Activated naive CD8-positive, alpha-beta T cell treated with anti-CD3 and anti-CD28 coated beads, Interleukin-2, amount 10 ng/mL, durations not matched to agents 7 days and 5 days (primary cell): ENCODE measurements around the gene MARCHF2. TPM values are rescaled to one million over a fixed set of nuclear protein-coding genes. Genes with fewer than 3 reads are reported as not detected.
"Not testable (repeated sequence)": the region's sequence is repeated elsewhere in the genome, so short reads cannot be mapped to it uniquely, and the experiment has no call there.

Source experiments
- ATAC-seq: fragments of 150-1000 bp; cut with Tn5 transposase; one replicate; pipeline ENCODE4 v1.10.0; 2021; ENCODE audit warnings: low read depth, moderate library complexity
- POLR2A ChIA-PET: fragments of 350-600 bp; sonication (Branson Sonifier 250); formaldehyde crosslinking; loops from one replicate; lab custom pipeline; 2021; ENCODE audit warnings: antibody characterized with exemption; lab: Charles Lee
- DNase-seq: peaks from one replicate; pipeline ENCODE4 v3.0.0; 2021
- H3K27ac Mint-ChIP-seq: one replicate; pipeline ENCODE4 v1.8.0; 2022; ENCODE audit warnings: mild to moderate bottlenecking, mixed read lengths
- H3K27me3 Mint-ChIP-seq: one replicate; pipeline ENCODE4 v1.8.0; 2022; ENCODE audit warnings: mild to moderate bottlenecking, moderate library complexity, mixed read lengths
- H3K36me3 Mint-ChIP-seq: one replicate; pipeline ENCODE4 v1.8.0; 2021; ENCODE audit warnings: mild to moderate bottlenecking, mixed read lengths
- H3K4me1 Mint-ChIP-seq: one replicate; pipeline ENCODE4 v1.8.0; 2021; ENCODE audit warnings: mixed read lengths
- H3K4me3 Mint-ChIP-seq: one replicate; pipeline ENCODE4 v1.8.0; 2022; ENCODE audit warnings: mild to moderate bottlenecking, moderate library complexity, mixed read lengths
- H3K9me3 Mint-ChIP-seq: one replicate; pipeline ENCODE4 v1.8.0; 2021; ENCODE audit warnings: mixed read lengths
- total RNA-seq, 2 experiments: library from RNA; stranded (reverse); gene quantifications; one replicate each; pipeline ENCODE4 v1.2.3, GENCODE V29; 2021

The MARCHF2 gene
- total RNA-seq, 2 experiments from 2014 or later = 23.9 to 25.0 TPM

DNA sequence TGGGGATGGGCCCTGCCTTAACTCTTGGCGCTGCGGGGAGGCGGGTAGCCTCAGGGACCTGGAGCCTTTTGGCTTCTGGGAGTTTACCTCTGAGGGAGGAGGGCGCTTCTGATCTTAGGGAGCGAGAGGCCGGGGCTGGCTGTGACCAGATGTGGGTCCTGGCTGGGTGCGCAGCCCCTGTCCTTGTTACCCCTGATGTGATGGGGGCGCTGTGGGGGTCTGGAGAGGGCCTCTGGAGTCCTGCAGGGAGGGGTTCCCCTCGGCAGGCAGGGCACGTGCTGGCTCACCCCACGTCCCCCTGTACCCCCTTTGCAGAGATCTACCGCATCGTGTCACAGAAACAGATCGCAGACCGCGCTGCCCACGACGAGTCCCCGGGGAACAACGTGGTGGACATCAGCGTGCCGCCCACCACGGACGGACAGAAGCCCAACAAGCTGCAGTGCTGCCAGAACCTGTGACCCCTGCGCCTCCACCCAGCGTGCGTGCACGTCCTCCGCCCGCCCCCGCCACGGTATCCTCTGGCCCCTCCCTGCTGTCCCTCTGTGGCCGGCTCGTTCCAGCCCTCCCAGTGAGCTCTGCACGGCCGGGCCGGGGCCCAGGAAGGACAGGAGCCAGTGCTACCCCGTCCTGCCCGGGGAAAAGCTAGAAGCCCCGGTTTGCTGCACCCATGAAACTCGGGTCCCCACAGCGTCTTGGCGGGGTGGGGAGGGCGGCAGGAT is 9.8 kb upstream of the MARCHF2 start:
- POLR2A ChIA-PET = no interaction called here

DNA sequence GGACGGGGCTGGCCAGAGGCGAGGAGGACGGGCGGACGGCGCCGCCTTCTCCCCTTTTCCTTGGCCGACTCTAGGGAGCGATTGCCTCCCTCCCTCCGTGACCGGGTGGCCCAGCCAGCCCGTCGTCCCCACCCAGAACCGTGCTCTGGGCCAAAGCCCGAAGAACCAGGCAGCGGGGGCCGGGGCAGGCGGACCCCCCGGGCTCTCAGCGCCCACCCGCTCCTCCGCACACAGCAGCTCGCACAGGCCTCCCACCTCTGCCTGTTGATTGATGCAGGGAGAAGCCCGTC is 9.3 kb upstream of the MARCHF2 start:
- Mint-ChIP-seq H3K9me3 (no peaks in the 10 kb centered on the region), H3K4me3 (no peak overlapping the region), H3K27me3 (no peaks in the 10 kb centered on the region), H3K27ac (no peak overlapping the region), H3K36me3 (peaks cover 4% of the 10 kb centered on the region), H3K4me1 (no peaks in the 10 kb centered on the region)
- no peak for ATAC-seq
- POLR2A ChIA-PET = no interaction called here
- DNase-seq = no peak

More for the DNA sequence above, 9.8 kb upstream of the MARCHF2 start:
- Mint-ChIP-seq H3K4me1 (no peaks in the 10 kb centered on the region), H3K27ac (no peak overlapping the region), H3K36me3 (peaks cover 4% of the 10 kb centered on the region), H3K27me3 (no peaks in the 10 kb centered on the region), H3K9me3 (no peaks in the 10 kb centered on the region), H3K4me3 (no peak overlapping the region)
- ATAC-seq (no peak), DNase-seq (no peak)

DNA sequence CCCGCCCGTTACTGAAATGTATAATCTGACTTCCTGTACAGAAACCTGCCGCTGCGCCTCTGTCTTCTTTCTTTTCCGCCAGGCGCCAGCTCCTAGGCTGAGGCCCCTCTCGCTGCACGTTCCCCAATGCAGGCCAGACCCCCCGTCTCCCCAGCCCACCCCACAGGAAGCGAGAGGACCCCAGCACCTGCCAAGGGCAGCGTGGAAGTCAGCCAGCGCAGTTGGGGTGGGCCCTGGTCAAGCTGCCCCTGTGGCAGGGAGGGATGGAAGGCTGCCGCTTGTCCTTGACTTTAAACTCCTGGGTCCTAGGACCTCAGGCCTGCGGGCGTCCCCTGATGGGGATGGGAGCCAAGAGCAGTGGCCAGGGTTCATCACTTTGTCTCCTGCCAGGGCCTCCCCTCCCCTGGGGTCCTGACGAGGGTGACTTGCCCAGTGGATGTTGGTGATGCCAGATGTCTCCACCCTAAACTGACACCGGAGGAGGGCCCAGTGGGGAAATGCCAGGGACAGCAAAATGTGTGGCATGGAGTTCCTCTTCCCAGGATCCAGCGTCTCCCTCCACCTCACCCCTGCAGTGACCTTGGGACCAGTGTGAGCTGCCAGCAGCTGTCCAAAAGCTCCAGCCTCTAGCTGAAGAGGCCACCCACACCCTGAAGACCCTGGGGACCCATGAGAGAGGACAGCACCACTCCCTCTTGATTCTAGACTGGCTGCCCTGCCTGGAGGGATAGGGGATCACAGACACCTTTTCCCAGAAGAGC is 8.5 kb upstream of the MARCHF2 start:
- Mint-ChIP-seq H3K27ac (no peak overlapping the region), H3K9me3 (no peaks in the 10 kb centered on the region), H3K4me1 (no peaks in the 10 kb centered on the region), H3K27me3 (no peaks in the 10 kb centered on the region), H3K36me3 (peaks cover 4% of the 10 kb centered on the region), H3K4me3 (no peak overlapping the region)
- no peak for ATAC-seq
- no peak for DNase-seq
- POLR2A ChIA-PET = no interaction called here

DNA sequence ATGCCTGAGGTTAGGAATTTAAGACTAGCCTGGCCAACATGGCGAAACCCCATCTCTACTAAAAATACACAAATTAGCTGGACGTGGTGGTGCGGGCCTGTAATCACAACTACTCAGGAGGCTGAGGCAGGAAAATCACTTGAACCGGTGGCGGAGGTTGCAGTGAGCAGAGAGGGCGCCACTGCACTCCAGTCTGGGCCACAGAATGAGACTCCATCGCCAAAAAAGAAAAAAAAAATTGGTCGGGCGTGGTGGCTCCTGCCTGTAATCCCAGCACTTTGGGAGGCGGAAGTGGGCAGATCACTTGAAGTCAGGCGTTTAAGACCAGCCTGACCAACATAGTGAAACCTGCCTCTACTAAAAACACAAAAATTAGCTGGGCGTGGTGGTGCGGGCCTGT is 2.4 kb upstream of the MARCHF2 start:
- POLR2A ChIA-PET, H3K9me3 Mint-ChIP-seq, H3K27ac Mint-ChIP-seq: not testable (repeated sequence)

DNA sequence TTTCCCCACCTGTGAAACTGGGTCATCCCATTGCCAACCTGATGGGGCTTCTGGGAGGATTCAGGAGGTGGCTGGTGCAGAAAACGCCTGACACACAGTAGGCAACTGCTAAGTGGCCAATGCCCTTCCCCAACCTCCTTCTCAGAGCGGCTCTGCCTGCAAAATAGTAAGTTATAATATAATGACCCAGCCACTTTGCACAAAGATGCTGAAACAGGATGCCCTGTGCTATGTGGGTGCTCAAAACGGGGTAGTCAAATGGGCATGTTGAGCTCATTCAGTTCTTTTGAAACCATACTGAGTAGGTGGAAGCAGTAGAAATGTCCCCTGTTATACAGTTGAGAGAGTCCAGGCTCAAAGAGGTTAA is 507 bp downstream of the MARCHF2 start:
- Mint-ChIP-seq H3K4me1 (peaks cover 8% of the 10 kb centered on the region), H3K27me3 (no peaks in the 10 kb centered on the region), H3K27ac (peak overlapping the region; percentile 4), H3K36me3 (no peaks in the 10 kb centered on the region), H3K4me3 (peak overlapping the region; percentile 77), H3K9me3 (no peaks in the 10 kb centered on the region)
- POLR2A ChIA-PET = interaction anchor here (1.0 to 4.1 kb wide), 7 partner anchors 9 to 101 kb away, joined by 3 to 27 read pairs (median 4); partner anchors contain the start of genes HNRNPM and ZNF414
- DNase-seq (no peak), ATAC-seq (no peak)

More for the DNA sequence above, 2.4 kb upstream of the MARCHF2 start:
- not testable (repeated sequence) for H3K27me3 Mint-ChIP-seq, H3K4me3 Mint-ChIP-seq, DNase-seq, H3K36me3 Mint-ChIP-seq, ATAC-seq, H3K4me1 Mint-ChIP-seq

DNA sequence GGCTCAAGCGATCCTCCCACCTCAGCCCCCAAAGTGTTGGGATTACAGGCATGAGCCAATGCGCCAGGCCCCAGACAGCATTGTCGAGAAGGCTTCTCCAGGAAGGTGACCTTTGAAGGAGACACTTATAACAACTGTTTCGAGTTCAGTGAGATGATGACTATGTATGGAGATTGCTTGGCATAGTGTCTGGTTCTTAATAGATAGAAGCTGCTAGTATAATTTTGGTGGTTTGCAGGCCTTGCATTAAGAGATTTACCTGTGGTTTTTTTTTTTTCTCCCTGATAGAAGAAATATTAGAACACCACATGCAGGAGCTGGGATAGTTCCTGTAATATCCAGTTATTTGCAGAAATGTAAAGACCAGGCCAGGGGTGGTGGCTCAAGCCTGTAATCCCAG is 3.7 kb downstream of the MARCHF2 start:
- DNase-seq = no peak
- H3K4me3 Mint-ChIP-seq = no peak overlapping the region
- H3K36me3 Mint-ChIP-seq = no peaks in the 10 kb centered on the region
- H3K27ac Mint-ChIP-seq = no peak overlapping the region
- no peak for ATAC-seq
- no peaks in the 10 kb centered on the region for H3K27me3 Mint-ChIP-seq
- peaks cover 5% of the 10 kb centered on the region for H3K4me1 Mint-ChIP-seq
- H3K9me3 Mint-ChIP-seq = no peaks in the 10 kb centered on the region
- POLR2A ChIA-PET = no interaction called here

DNA sequence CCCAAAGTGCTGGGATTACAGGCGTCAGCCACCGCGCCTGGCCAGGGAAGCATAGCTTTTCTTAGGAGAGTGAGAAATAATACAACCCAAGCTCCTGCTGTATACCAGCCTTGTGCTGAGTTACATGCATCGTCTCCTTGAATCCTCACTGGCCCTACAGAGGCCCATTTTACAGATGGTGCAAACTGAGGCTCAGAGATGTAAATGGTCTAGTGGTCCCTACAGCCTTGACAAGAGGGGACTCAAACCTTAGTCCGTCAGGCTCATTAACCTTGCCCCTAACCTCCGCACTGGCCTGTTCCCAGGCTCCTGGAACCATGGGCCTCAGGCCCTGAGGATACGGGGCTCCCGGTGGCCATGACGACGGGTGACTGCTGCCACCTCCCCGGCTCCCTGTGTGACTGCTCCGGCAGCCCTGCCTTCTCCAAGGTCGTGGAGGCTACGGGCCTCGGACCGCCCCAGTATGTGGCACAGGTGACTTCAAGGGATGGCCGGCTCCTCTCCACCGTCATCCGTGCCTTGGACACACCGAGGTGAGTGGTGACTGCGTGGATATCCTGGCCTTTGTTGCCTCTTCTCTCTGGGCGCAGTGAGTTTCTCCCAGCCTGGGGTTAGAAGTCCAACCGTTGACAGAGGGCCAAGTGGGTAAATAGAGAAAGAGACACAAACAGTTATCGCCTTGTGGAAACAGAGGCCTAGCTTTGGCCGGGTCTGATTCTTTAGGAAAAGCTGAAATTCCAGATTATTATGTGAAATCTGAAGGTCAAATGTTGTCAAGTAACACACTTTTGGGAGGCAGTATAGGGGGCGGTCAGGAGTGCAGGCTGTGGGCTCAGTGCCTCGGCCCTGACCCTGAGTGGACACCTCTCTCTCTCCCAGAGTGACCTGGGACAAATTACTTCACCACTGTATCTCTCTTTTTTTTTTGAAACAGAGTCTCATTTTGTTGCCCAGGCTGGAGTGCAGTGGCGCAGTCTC is 8.7 kb downstream of the MARCHF2 start:
- no peak for ATAC-seq

DNA sequence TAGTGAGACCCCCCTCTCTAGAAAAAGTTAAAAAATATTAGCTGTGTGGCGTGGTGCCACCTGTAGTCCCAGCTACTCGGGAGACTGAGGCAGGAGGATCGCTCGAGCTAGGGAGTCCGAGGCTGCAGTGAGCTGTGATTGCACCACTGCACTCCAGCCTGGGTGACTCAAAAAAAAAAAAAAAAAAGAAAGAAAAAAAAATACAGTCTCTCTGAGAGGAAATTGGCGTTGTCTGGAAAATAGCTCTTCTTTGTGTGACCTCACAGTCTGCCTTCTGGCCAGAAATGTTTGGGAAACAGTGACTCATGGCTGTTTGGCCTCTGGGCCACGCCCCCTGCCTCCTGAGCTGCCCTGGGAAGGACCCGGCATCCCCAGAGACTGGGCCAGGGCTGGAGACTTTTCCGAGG is 10.7 kb downstream of the MARCHF2 start:
- peaks cover 3% of the 10 kb centered on the region for H3K36me3 Mint-ChIP-seq
- H3K27me3 Mint-ChIP-seq = no peaks in the 10 kb centered on the region
- peak overlapping the region; percentile 34 for H3K27ac Mint-ChIP-seq
- H3K4me1 Mint-ChIP-seq = no peaks in the 10 kb centered on the region
- H3K4me3 Mint-ChIP-seq = no peak overlapping the region
- POLR2A ChIA-PET = interaction anchor here (1.7 kb wide), 1 partner anchor 11 kb away, joined by 4 read pairs; the partner anchor contains the start of gene MARCHF2
- DNase-seq (no peak), ATAC-seq (no peak)
- H3K9me3 Mint-ChIP-seq = no peaks in the 10 kb centered on the region

More for the DNA sequence above, 8.7 kb downstream of the MARCHF2 start:
- no peak overlapping the region for H3K4me3 Mint-ChIP-seq
- H3K9me3 Mint-ChIP-seq = no peaks in the 10 kb centered on the region
- POLR2A ChIA-PET = interaction anchor here (0.7 to 1.7 kb wide), 2 partner anchors 9 kb away, joined by 3 to 4 read pairs; partner anchors contain the start of gene MARCHF2
- DNase-seq = no peak
- H3K36me3 Mint-ChIP-seq = no peaks in the 10 kb centered on the region
- H3K4me1 Mint-ChIP-seq = peaks cover 2% of the 10 kb centered on the region
- H3K27me3 Mint-ChIP-seq = no peaks in the 10 kb centered on the region
- H3K27ac Mint-ChIP-seq = no peak overlapping the region

DNA sequence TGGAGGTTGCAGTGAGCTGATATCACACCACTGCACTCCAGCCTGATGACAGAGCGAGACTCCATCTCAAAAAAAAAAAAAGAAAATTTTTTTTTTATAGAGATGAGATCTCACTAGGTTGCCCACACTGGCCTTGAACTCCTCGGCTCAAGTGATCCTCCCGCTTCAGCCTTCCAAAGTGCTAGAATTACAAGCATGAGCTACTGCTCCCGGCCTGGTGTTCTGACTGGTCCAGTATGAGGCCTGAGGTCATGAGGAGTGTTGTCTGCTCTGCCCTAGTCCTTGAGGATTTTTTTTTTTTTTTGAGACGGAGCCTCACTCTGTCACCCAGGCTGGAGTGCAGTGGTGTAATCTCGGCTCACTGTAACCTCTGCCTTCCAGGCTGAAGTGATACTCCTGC is 12.2 kb downstream of the MARCHF2 start:
- H3K27ac Mint-ChIP-seq, ATAC-seq, H3K9me3 Mint-ChIP-seq, H3K4me1 Mint-ChIP-seq, H3K36me3 Mint-ChIP-seq, DNase-seq, H3K27me3 Mint-ChIP-seq, H3K4me3 Mint-ChIP-seq: not testable (repeated sequence)
- POLR2A ChIA-PET = interaction anchor here (0.6 to 0.7 kb wide), 2 partner anchors 134 to 621 kb away, joined by 3 to 5 read pairs; no protein-coding TSS in a partner anchor

DNA sequence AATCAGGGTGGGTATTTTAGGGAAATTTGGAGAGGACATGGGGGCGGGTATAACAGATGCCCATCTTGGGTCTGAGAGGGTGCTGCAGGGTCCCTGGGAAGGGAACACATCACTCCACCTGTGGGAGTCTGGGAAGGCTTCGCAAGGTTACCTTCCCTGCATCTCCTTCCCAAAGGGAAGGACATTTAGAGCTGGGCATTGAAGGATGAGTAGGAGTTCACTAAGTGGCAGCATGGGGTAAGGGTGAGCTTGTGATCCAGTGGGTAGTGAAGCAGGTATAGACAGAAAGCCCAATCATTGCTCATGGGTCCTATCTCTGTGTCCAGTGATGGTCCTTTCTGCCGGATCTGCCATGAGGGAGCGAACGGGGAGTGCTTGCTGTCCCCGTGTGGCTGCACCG is 13.2 kb downstream of the MARCHF2 start:
- POLR2A ChIA-PET = interaction anchor here (0.6 to 0.7 kb wide), 2 partner anchors 133 to 620 kb away, joined by 3 to 5 read pairs; no protein-coding TSS in a partner anchor
- ATAC-seq = no peak
- no peak overlapping the region for H3K27ac Mint-ChIP-seq
- DNase-seq = no peak
- H3K36me3 Mint-ChIP-seq = peaks cover 6% of the 10 kb centered on the region
- H3K27me3 Mint-ChIP-seq = no peaks in the 10 kb centered on the region
- no peaks in the 10 kb centered on the region for H3K9me3 Mint-ChIP-seq
- no peak overlapping the region for H3K4me3 Mint-ChIP-seq
- H3K4me1 Mint-ChIP-seq = peaks cover 3% of the 10 kb centered on the region

DNA sequence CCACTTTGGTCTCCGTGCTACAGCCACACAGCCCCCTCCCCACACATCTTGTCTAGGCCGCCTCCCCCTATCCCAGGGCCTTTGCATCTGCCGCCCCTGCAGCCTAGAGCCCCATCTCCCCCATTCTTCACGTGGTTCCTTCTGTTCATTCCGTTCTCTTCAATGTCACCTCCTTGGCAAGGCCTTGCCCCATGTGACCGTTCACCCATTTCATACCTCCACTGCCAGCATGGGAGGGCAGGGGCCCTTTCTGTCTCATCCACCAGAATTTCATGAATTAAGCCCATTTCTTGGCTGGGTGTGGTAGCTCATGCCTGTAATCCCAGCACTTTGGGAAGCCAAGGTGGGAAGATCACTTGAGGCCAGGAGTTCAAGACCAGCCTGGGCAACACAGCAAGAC is 15.9 kb downstream of the MARCHF2 start:
- Mint-ChIP-seq H3K9me3 (no peaks in the 10 kb centered on the region), H3K36me3 (peaks cover 6% of the 10 kb centered on the region), H3K4me1 (peaks cover 3% of the 10 kb centered on the region), H3K4me3 (no peak overlapping the region), H3K27me3 (no peaks in the 10 kb centered on the region), H3K27ac (no peak overlapping the region)
- no peak for DNase-seq
- no peak for ATAC-seq
- POLR2A ChIA-PET = no interaction called here

DNA sequence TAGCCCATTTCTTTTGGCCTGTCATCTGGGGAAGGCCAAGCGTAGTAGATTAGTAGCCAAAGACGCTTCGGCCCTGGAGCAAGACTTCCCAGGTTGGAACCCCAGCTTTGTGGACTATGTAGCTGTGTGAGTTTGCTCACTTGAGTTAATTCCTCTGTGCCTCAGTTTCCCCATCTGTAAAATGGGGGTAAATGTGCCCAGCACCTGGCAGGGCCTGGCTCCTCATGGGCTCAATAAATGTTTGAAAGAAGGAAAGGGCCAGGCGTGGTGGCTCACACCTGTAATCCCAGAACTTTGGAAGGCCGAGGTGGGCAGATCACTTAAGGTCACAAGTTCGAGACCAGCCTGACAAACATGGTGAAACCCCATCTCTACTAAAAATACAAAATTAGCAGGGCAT is 16.7 kb downstream of the MARCHF2 start:
- peaks cover 3% of the 10 kb centered on the region for H3K4me1 Mint-ChIP-seq
- POLR2A ChIA-PET = no interaction called here
- no peak overlapping the region for H3K27ac Mint-ChIP-seq
- no peaks in the 10 kb centered on the region for H3K9me3 Mint-ChIP-seq
- no peak overlapping the region for H3K4me3 Mint-ChIP-seq
- DNase-seq (no peak), ATAC-seq (no peak)
- peaks cover 6% of the 10 kb centered on the region for H3K36me3 Mint-ChIP-seq
- H3K27me3 Mint-ChIP-seq = no peaks in the 10 kb centered on the region

DNA sequence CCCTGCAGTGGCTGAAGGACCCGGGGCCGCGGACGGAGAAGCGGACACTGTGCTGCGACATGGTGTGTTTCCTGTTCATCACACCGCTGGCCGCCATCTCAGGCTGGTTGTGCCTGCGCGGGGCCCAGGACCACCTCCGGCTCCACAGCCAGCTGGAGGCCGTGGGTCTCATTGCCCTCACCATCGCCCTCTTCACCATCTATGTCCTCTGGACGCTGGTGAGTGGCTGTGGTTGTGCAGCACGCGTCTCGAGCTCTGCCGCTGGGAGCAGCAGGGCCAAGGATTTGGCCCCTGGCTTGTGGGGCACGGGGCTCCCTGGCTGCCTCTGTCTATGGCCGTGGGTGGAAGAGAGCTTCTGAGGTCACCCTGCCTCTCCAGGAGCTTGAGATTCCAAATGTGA is 17.5 kb downstream of the MARCHF2 start:
- DNase-seq (no peak), ATAC-seq (no peak)
- Mint-ChIP-seq H3K27ac (no peak overlapping the region), H3K4me3 (no peak overlapping the region), H3K4me1 (peaks cover 4% of the 10 kb centered on the region), H3K36me3 (peaks cover 10% of the 10 kb centered on the region), H3K9me3 (no peaks in the 10 kb centered on the region), H3K27me3 (no peaks in the 10 kb centered on the region)
- POLR2A ChIA-PET = no interaction called here
